Right lobe of liver (tissue), 6 donors: ENCODE data around the gene GUK1. TPM values are rescaled to one million over a fixed set of nuclear protein-coding genes. Genes with fewer than 3 reads are reported as not detected.

ENCODE experiments used
- ATAC-seq, 4 donors: fragments of 200-7000 bp; cut with Tn5 transposase; one replicate each; pipeline ENCODE4 v1.9.1; 2020; ENCODE audit warnings: mild to moderate bottlenecking in 4 of 4, moderate library complexity in 4 of 4
- DNase-seq, 3 donors: peaks; one replicate each; pipeline ENCODE4 v3.0.0-alpha.2; 2020
- H3K27ac ChIP-seq, 3 donors: fragments of 200-600 bp; one replicate each; pipeline ENCODE4 v1.8.0; 2022
- H3K27me3 ChIP-seq, 2 donors: fragments of 200-600 bp; one replicate each; pipeline ENCODE4 v1.8.0; 2022
- H3K36me3 ChIP-seq, 4 donors: fragments of 200-600 bp; sonication (generic) in 1 of 4; one replicate each; pipeline versions ENCODE4 v1.5.1 to v1.8.0; 2017 to 2022; ENCODE audit warnings: control low read depth in 1 of 4
- H3K4me1 ChIP-seq, 4 donors: fragments of 200-600 bp; sonication (generic) in 1 of 4; one replicate each; pipeline versions ENCODE4 v1.5.1 to v1.8.0; 2017 to 2022; ENCODE audit warnings: control low read depth in 1 of 4
- H3K4me3 ChIP-seq, 3 donors: fragments of 200-600 bp; one replicate each; pipeline ENCODE4 v1.8.0; 2022
- H3K9me3 ChIP-seq, 4 donors: fragments of 200-600 bp; sonication (generic) in 1 of 4; one replicate each; pipeline versions ENCODE4 v1.5.1 to v1.8.0; 2017 to 2022; ENCODE audit warnings: control low read depth in 1 of 4
- POLR2A ChIP-seq: fragments of 450-650 bp; IDR thresholded peaks from one replicate; pipeline ENCODE4 v1.6.1; 2017; ENCODE audit warnings: antibody characterized with exemption, mild to moderate bottlenecking
- WGBS: methylation state at CpG from one replicate; pipeline ENCODE4 v1.1.6; 2018; ENCODE audit warnings: low coverage, low lambda C conversion rate; ENCODE audit not compliant: insufficient coverage; ENCODE audit errors: missing lambda C conversion rate; 5-methylcytosine and 5-hydroxymethylcytosine counted together
- intact Hi-C, 2 donors: fragments of 100-400 bp; cut with DNase I; formaldehyde crosslinking; loops; one replicate each; pipeline versions ENCODE4 v1.11.2 to v1.14.1; 2022
- long read RNA-seq: library from polyadenylated mRNA; unstranded; transcript quantifications from one replicate; pipeline ENCODE4 v2.0.0, GENCODE V29; 2019
- total RNA-seq, 6 experiments: library from RNA; depleted of rRNA in 2 of 6; stranded (reverse); fragments of >200 nt in 2 of 6; fragmentation: NEBNext Ultra II Directional in 3 of 6; extraction: Animal tissue kit (Norgen Biotek cat#: 25700) in 3 of 6; gene quantifications; one replicate each; pipeline versions ENCODE4 v1.1.0 to v1.2.4, GENCODE V29; 2016 to 2023
- TF ChIP-seq, protein P1 (sequence below), 4 donors: fragments of 200-600 bp in 3 of 4; fragments of 450-650 bp in 1 of 4; IDR thresholded peaks; one replicate each; pipeline versions ENCODE4 v1.5.1 to v1.8.0; 2016 to 2022; ENCODE audit warnings: antibody characterized with exemption in 4 of 4, mild to moderate bottlenecking in 2 of 4
- donor health status: DM: no; HTN: yes; CAD: no.
- donor health status: DM: no; HTN: no; CAD: no.
- donor health status: DM: no; HTN: no; CAD: no.
- donor health status: DM: no; HTN: yes; CAD: no.
- donor health status: DM: no; HTN: yes; CAD: no.

The GUK1 gene
- total RNA-seq = 100 to 1,000 TPM in 4 of 6 experiments, 10 to 100 TPM in 2; 78.0 to 235 (median 108) TPM
- long read RNA-seq, transcript GUK1-201 (9 exons, 1,084 nt) = minor isoform, 11 of 55 reads
- long read RNA-seq, transcript GUK1-210 (8 exons, 990 nt) = major isoform, 32 of 55 reads
- long read RNA-seq, partial matches to known transcripts = 0 of 55 reads
- long read RNA-seq, other reads (novel, unspliced or antisense) = 8 of 55 reads

- Histone ChIP-seq H3K27ac (peak within 1 kb of the TSS; percentile 93 to 99 (median 98)), H3K4me3 (peak within 1 kb of the TSS; percentile 92 to 99 (median 95)), H3K9me3 (no peaks in the 10 kb centered on the region), H3K27me3 (no peaks in the 10 kb centered on the region), H3K4me1 (peaks cover 0 to 21% (median 15%) of the 10 kb centered on the region in 4 donors), H3K36me3 (no peaks in the 10 kb centered on the region)
- ATAC-seq (peak; percentile 92 to 96 (median 96)), DNase-seq (peak; percentile 100)
- intact Hi-C loops = no loop called here
- TF ChIP-seq, protein P1, sequence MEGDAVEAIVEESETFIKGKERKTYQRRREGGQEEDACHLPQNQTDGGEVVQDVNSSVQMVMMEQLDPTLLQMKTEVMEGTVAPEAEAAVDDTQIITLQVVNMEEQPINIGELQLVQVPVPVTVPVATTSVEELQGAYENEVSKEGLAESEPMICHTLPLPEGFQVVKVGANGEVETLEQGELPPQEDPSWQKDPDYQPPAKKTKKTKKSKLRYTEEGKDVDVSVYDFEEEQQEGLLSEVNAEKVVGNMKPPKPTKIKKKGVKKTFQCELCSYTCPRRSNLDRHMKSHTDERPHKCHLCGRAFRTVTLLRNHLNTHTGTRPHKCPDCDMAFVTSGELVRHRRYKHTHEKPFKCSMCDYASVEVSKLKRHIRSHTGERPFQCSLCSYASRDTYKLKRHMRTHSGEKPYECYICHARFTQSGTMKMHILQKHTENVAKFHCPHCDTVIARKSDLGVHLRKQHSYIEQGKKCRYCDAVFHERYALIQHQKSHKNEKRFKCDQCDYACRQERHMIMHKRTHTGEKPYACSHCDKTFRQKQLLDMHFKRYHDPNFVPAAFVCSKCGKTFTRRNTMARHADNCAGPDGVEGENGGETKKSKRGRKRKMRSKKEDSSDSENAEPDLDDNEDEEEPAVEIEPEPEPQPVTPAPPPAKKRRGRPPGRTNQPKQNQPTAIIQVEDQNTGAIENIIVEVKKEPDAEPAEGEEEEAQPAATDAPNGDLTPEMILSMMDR (IDR thresholded peaks at IDR 0.05) = peak; percentile 25 to 53 (median 42)
- peak; percentile 99 for TF ChIP-seq POLR2A
- WGBS = 0% methylated on average over 28 of the region's 95 CpGs
Observed at GRCh38 chr1:228139931-228140723, at the start of gene GUK1. Gene GUK1 (plus strand): TSS chr1:228140279. CDS start chr1:228140303, 24 bp downstream.

DNA sequence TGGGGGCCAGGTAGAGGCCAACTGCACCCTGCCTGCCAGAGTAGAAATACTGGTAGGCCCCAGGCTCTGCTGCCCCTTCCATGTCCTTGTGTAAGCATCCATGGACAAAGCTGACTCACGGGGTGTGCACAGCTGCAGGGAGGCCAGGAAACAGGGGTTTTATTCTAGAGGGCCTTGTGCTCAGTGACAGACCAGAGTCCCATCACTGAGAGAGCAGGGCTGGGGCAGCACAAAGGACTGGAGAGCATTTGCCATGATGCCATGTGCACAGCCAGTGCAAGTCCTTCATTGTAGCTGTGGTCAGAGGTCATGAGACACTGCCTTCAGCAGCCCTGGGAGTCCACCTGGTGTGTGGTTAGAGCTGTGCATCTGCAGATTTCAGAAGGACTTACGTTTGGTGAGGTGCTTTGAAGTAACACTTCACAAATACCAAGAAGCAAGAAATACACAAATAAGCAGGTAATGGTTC lies 49.4 kb upstream of the GUK1 start:
- Histone ChIP-seq H3K27ac (no peak overlapping the region), H3K4me3 (no peak overlapping the region), H3K9me3 (peaks cover 0 to 4% (median 0%) of the 10 kb centered on the region in 4 donors), H3K4me1 (peaks cover 0 to 60% (median 27%) of the 10 kb centered on the region in 4 donors), H3K27me3 (no peaks in the 10 kb centered on the region), H3K36me3 (peaks cover 0 to 3% (median 0%) of the 10 kb centered on the region in 4 donors)
- TF ChIP-seq POLR2A = no peak
- TF ChIP-seq, protein P1 (IDR thresholded peaks at IDR 0.05) = no peak
- intact Hi-C loops = no loop called here
- 13% methylated on average over 1 of the region's 2 CpGs for WGBS
- DNase-seq (peak in 2 of 3 donors; percentile 20 to 35), ATAC-seq (peak in 1 of 4 donors; percentile 26)

DNA sequence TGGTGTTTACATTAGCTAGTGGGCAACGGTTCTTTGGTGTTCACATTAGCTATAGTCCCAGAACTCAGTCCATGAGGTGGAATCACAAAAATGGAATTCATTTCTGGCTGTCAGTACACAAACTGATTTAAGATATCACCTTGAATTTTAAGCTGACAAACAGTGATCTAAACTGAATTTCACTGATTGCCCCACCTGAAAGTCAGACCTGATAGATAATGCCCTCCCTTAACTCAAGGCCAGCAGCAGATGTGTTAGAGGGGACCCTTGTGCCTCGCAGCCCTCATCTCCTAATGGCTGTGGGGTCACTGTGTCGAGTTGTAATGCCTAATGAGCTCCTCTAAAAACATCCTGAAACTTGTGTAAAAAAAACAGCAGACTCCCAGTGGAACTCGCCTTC lies 49.0 kb upstream of the GUK1 start:
- Histone ChIP-seq H3K27me3 (no peaks in the 10 kb centered on the region), H3K4me1 (peaks cover 0 to 55% (median 25%) of the 10 kb centered on the region in 4 donors), H3K36me3 (peaks cover 0 to 3% (median 0%) of the 10 kb centered on the region in 4 donors), H3K27ac (no peak overlapping the region), H3K4me3 (no peak overlapping the region), H3K9me3 (peaks cover 0 to 4% (median 0%) of the 10 kb centered on the region in 4 donors)
- ATAC-seq = no peak
- 52% methylated on average over 4 of the region's 4 CpGs for WGBS
- TF ChIP-seq, protein P1 (IDR thresholded peaks at IDR 0.05) = no peak
- no peak for TF ChIP-seq POLR2A
- DNase-seq = no peak
- intact Hi-C loops = no loop called here

GRCh38 chr1:228092342-228093049 lies 47.6 kb upstream of the GUK1 start:
- ATAC-seq (no peak), DNase-seq (no peak)
- intact Hi-C loops = no loop called here
- 87% methylated on average over 3 of the region's 11 CpGs for WGBS
- peaks cover 0 to 4% (median 0%) of the 10 kb centered on the region in 4 donors for H3K9me3 ChIP-seq
- H3K4me3 ChIP-seq = no peak overlapping the region
- H3K27me3 ChIP-seq = no peaks in the 10 kb centered on the region
- H3K27ac ChIP-seq = no peak overlapping the region
- H3K4me1 ChIP-seq = peaks cover 0 to 41% (median 18%) of the 10 kb centered on the region in 4 donors
- H3K36me3 ChIP-seq = peaks cover 0 to 8% (median 4%) of the 10 kb centered on the region in 4 donors
- TF ChIP-seq POLR2A = no peak
- TF ChIP-seq, protein P1 (IDR thresholded peaks at IDR 0.05) = no peak
